Activated T-helper 2 cell treated with anti-CD3 and anti-CD28 coated beads, Interferon-gamma antibody, Interleukin-2, Interleukin-4, amounts not matched to agents 10 μg/mL and 5 μg/mL and 100 μg/mL, durations not matched to agents 14 hours and 24 hours and 36 hours (primary cell): ENCODE results near the gene LRRC74B. TPM values are rescaled to one million over a fixed set of nuclear protein-coding genes. Genes with fewer than 3 reads are reported as not detected.
"Not testable (repeated sequence)": the region's sequence is repeated elsewhere in the genome, so short reads cannot be mapped to it uniquely, and the experiment has no call there.

ENCODE experiments used
- DNase-seq: peaks from one replicate; pipeline ENCODE4 v3.0.0; 2021; ENCODE audit warnings: low spot score
- H3K27ac Mint-ChIP-seq: one replicate; pipeline ENCODE4 v1.8.0; 2021; ENCODE audit warnings: mixed read lengths
- H3K27me3 Mint-ChIP-seq: one replicate; pipeline ENCODE4 v1.8.0; 2021; ENCODE audit warnings: low read depth, mixed read lengths
- H3K36me3 Mint-ChIP-seq: one replicate; pipeline ENCODE4 v1.8.0; 2021; ENCODE audit warnings: low read depth, mixed read lengths
- H3K4me1 Mint-ChIP-seq: one replicate; pipeline ENCODE4 v1.8.0; 2021; ENCODE audit warnings: low read depth, mixed read lengths
- H3K4me3 Mint-ChIP-seq: one replicate; pipeline ENCODE4 v1.8.0; 2021; ENCODE audit warnings: low read depth, mild to moderate bottlenecking, moderate library complexity, mixed read lengths
- H3K9me3 Mint-ChIP-seq: one replicate; pipeline ENCODE4 v1.8.0; 2021; ENCODE audit warnings: mixed read lengths
- intact Hi-C: fragments of 100-400 bp; cut with micrococcal nuclease; formaldehyde crosslinking; loops from one replicate; pipeline ENCODE4 v1.15.1; 2023
- total RNA-seq: library from RNA; stranded (reverse); gene quantifications from 2 replicates; pipeline ENCODE4 v1.2.3, GENCODE V29; 2022

LRRC74B gene
- total RNA-seq, 1 donor from 2014 or later, result not detected

DNA sequence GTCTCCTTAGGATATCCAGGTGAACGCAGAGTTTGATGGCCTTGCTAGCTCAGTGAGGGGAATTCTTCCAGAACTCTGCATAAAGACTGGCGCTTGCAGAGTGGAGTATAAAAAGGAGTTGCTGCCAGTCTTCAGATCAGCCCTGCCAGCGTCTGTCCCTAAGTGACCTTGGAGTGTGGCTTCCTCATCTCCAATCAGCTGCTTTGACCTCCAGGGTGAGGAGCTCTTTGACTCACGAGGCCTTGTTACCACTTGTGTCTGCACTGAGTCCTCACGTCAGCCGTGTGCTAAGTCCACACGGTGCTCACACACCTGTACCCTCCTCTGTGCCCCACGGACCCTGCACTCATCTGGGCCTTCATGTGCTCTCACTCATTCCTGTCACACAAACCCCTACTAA is 14.6 kb downstream of the LRRC74B start:
- H3K27me3 Mint-ChIP-seq, H3K27ac Mint-ChIP-seq, DNase-seq, H3K4me3 Mint-ChIP-seq, H3K36me3 Mint-ChIP-seq, intact Hi-C loops, H3K9me3 Mint-ChIP-seq: not testable (repeated sequence)
- peaks cover 10% of the 10 kb centered on the region for H3K4me1 Mint-ChIP-seq

DNA sequence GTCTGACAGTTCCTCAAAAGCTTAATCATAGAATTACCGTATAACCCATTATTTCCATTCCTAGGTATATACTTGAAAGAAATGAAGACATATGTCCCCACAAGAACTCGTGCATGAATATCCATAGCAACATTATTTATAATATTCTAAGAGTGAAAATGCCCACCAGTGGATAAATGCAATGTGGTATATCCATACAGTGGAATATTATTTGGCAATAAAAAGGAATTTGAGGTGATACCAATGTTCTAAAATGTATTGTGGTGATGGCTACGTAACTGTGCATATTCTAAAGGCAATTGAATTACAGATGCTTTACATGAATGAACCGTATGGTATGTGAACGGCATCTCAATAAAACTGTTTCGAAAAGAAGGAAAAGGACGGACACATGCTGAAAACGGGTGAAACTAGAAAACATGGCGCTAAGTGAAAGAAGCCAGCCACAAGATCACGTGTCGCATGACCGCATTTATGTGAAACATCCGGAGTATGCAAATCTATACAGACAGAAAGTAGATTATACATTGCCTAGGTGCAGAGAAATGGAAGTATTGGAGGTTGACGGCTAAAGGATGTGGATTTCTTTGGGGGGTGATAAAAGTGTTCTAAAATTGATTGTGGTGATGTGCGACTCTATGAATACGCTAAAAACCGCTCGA is 16.0 kb downstream of the LRRC74B start:
- DNase-seq, H3K36me3 Mint-ChIP-seq, H3K9me3 Mint-ChIP-seq, H3K27ac Mint-ChIP-seq, H3K4me3 Mint-ChIP-seq, H3K27me3 Mint-ChIP-seq, H3K4me1 Mint-ChIP-seq, intact Hi-C loops: not testable (repeated sequence)

DNA sequence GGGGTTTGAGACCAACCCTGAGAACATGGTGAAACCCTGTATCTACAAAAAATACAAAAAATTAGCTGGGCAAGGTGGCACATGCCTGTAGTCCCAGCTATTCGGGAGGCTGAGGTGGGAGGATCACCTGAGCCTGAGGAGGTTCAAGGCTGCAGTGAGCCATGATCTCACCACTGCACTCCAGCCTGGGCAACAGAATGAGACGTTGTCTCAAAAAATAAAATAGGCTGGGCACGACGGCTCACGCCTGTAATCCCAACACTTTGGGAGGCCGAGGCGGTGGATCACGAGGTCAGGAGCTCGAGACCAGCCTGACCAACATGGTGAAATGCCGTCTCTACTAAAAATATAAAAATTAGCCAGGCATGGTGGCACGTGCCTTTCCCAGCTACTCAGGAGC is 18.7 kb downstream of the LRRC74B start:
- DNase-seq, H3K9me3 Mint-ChIP-seq, intact Hi-C loops, H3K4me3 Mint-ChIP-seq, H3K4me1 Mint-ChIP-seq, H3K27me3 Mint-ChIP-seq, H3K27ac Mint-ChIP-seq, H3K36me3 Mint-ChIP-seq: not testable (repeated sequence)

DNA sequence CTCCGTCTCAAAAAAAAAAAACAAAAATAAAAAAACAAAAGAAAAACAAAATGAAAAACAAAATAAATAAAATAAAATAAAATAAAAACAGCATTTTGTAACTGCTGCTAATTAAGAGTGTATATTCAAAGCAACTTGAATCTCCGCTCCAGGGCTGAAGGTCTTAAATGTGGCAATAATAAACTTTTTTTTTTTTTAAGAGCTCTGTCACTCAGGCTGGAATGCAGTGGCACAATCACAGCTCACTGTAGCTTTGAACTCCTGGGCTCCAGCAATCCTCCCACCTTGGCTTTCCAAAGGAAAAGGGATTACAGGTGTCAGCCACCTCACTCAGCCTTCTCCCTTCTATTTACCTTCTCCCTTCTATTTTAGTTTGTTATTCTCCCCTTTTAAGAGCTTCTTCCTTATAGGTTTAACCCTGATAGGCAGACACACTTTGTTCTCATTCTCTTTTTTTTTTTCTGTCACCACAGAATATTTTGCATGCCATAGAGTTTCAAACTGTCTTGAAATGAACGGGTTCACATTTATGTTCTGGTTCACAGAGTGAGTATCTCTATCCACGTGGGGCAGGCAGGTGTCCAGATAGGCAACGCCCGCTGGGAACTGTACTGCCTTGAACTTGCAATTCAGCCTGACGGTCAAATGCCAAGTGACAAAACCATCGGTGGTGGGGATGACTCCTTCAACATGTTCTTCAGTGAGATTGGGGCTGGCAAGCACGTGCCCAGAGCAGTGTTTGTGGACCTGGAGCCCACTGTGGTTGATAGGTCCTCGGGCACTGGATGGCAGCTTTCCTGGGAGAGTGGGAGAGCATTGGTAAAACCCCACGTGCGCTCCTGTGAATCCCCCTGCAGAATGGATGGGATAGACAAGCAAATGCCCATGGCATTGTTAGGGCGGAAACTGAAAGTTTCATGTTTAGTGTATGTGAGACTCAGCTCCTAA is 19.4 kb downstream of the LRRC74B start:
- no peaks in the 10 kb centered on the region for H3K36me3 Mint-ChIP-seq
- no peak overlapping the region for H3K27ac Mint-ChIP-seq
- H3K27me3 Mint-ChIP-seq, result no peaks in the 10 kb centered on the region
- intact Hi-C loops, result no loop called here
- peaks cover 4% of the 10 kb centered on the region for H3K4me1 Mint-ChIP-seq
- no peaks in the 10 kb centered on the region for H3K9me3 Mint-ChIP-seq
- no peak overlapping the region for H3K4me3 Mint-ChIP-seq
- DNase-seq, result no peak

DNA sequence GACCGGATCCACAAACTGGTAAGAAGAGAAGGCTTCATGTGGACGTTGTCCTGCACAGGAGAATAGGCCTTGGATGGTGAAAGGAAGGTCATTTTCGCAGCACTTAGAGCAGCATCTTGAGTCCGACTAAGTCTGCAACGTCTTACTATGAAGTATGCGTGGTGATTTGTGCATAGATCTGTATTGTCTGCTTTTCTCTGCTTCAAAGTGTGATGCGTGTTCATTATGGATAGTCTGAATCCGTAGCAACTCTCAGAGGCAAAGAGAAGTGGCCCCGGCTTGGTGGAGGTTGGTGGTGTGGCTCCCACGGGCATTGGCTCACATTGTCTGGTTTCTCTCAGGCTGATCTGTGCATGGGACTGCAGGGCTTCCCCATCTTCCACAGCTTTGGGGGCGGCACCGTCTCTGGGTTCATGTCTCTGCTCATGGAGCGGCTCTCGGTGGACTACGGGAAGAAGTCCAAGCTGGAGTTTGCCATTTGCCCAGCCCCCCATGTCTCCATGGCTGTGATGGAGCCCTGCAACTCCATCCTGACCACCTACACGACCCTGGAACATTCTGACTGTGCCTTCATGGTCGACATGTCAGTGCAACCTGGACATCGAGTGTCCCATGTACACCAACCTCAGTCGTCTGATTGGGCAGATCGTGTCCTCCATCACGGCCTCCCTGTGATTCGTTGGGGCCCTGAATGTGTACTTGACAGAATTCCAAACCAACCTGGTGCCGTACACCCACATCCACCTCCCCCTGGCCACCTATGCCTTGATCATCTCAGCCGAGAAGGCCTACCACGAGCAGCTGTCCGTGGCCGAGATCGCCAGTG is 21.5 kb downstream of the LRRC74B start:
- intact Hi-C loops, result no loop called here
- Mint-ChIP-seq H3K4me1 (peaks cover 4% of the 10 kb centered on the region), H3K36me3 (no peaks in the 10 kb centered on the region), H3K27ac (no peak overlapping the region), H3K27me3 (no peaks in the 10 kb centered on the region), H3K9me3 (no peaks in the 10 kb centered on the region), H3K4me3 (no peak overlapping the region)
- no peak for DNase-seq

DNA sequence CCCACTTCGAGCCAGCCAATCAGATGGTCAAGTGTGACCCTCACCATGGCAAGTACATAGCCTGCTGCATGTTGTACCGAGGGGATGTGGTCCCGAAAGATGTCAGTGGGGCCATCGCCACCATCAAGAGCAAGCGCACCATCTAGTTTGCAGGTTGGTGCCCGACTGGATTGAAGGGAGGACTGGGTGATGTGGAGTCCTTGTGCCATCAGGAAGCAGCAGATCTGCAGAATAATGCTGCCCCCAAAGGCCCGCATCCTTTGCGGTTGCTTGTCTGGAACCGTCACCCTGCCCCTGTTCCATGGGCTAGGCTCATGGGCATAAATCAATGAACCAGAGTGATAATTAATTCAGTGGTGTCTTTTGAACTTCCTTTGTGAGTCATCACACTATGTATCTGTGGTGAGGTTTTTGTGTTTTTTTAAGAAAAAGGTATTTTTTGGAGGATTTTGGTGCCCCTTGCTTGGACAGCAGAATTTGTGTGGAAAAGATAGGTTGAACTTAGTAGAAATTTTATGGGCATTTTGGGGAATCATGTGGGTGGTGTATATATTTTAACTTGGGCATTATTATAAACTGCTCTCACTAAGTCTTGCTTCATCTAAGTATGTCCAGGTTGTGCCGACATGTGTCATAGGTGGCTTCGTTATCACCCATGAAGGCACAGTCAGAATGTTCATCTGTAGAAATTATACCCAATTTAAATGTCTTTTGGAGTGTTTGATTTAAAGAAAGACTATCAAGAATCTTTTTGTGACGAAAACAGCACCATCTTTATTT is 22.3 kb downstream of the LRRC74B start:
- Mint-ChIP-seq H3K27ac (no peak overlapping the region), H3K4me1 (peaks cover 4% of the 10 kb centered on the region), H3K27me3 (no peaks in the 10 kb centered on the region), H3K36me3 (no peaks in the 10 kb centered on the region), H3K9me3 (no peaks in the 10 kb centered on the region), H3K4me3 (no peak overlapping the region)
- intact Hi-C loops, result no loop called here
- DNase-seq, result no peak

DNA sequence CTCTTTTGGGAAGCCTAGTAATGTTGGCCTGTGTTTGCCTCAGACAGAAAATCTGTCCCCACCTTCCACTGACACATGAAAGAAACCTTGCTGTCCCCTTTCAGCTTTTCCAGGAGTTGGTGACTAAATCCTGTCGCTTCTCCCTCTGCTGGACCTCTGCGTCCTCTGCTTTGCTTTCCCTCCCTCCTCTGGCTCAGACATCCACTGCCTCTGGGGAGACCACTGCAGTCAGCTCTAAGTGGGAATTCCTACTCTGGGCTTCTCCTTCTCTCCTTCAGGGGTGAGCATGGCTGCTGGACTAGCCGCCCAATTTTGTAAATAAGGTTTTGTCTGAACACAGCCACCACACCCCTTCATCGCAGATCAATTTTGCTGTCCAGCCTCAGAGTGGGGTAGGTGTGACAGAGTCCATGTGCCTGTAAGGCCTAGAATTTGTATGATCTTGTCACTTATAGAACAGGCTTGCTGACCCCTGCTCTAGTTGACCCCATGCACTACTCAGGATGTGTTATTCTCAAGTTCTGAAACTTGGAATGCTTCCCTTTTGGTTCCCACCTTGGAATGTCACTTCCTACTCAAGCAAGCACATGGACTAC is 23.0 kb downstream of the LRRC74B start:
- H3K27me3 Mint-ChIP-seq, result no peaks in the 10 kb centered on the region
- H3K4me1 Mint-ChIP-seq, result peaks cover 4% of the 10 kb centered on the region
- no peak overlapping the region for H3K4me3 Mint-ChIP-seq
- no peak overlapping the region for H3K27ac Mint-ChIP-seq
- intact Hi-C loops, result no loop called here
- H3K36me3 Mint-ChIP-seq, result no peaks in the 10 kb centered on the region
- no peaks in the 10 kb centered on the region for H3K9me3 Mint-ChIP-seq
- no peak for DNase-seq

DNA sequence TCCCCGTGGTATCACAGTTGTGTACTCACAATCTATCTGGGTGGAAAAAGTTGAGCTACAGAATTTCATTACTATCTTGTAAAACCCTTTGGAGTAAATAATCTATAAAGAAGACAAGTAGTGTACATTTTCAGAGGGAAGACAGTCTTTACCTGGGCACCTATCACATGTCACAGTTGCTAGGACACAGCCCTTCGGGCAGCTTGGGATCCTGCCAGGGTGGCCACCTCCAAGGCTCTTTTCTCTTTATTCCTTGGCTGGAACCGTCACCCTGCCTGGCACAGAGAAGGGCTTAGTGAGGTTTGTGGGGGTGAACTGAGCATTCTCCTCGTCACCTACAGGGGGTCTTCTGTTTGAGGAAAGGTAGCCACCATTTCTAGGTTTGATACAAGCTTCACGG is 23.6 kb downstream of the LRRC74B start:
- H3K27me3 Mint-ChIP-seq, result no peaks in the 10 kb centered on the region
- no peak overlapping the region for H3K4me3 Mint-ChIP-seq
- H3K9me3 Mint-ChIP-seq, result no peaks in the 10 kb centered on the region
- no peak for DNase-seq
- H3K27ac Mint-ChIP-seq, result no peak overlapping the region
- intact Hi-C loops, result no loop called here
- no peaks in the 10 kb centered on the region for H3K36me3 Mint-ChIP-seq
- peaks cover 4% of the 10 kb centered on the region for H3K4me1 Mint-ChIP-seq

DNA sequence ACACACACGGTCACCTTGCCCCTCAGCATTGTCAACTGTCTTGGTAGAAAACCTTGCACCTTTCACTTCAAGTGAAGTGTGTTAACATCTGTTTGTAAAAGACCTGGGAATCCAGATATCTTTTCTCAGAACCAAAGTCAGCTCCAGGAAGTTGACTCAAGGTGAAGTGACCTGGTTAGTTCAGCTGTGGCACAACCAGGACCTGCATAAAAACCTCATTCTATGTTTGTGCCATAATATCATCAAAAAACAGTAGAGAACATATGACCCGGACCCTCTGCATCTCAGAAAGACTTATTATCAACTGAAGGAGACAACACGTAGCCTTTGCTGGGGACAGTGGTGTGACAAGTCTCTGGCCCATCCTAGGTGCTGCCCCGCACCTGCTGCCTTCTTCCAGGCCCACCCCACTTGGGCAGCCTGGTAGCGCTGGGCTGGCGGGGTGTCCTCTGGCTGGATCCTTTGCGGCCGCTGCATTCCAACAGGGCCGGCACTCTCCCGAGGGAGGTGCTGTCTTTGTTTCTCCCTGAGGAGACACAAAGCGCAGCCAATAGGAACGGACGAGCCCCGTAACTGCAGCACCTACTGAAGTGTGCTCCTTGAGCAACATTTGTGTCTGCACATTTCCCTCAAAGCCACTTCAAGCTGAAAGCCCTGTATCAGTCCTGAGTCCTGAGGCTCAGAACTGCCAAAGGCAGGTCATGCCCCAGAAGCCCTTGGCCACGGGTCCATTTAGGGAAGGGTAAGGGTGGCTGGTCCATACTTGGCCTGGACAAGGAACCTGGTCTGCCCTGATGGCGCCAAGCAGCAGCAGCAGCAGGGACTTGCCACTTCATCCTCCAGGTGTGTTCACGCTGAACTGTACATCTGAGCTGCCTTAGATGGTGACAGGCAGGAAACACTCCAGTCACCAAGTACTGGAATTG is 25.2 kb downstream of the LRRC74B start:
- DNase-seq, result no peak
- Mint-ChIP-seq H3K36me3 (no peaks in the 10 kb centered on the region), H3K4me1 (peaks cover 4% of the 10 kb centered on the region), H3K27ac (no peak overlapping the region), H3K27me3 (no peaks in the 10 kb centered on the region), H3K9me3 (no peaks in the 10 kb centered on the region), H3K4me3 (no peak overlapping the region)
- intact Hi-C loops, result no loop called here

DNA sequence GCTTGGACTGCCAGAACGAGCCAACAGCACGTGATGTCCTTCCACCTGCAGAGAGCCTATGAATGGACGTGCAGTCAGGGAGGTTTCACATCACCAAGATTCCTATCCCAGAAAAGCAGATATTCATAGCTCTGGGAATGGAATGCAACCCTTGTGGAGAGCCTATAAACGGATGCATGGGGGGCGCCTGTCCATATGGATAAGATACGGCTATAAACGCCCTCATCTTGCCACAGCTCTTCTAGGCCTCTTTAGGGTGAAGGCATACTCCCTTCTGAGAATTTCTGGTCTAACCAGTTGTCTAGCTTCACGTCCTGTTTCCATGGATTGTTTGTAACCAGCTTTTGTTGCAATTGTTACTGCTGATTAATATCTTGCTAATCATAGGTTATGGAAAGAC is 26.1 kb downstream of the LRRC74B start:
- intact Hi-C loops, H3K4me1 Mint-ChIP-seq, H3K4me3 Mint-ChIP-seq, H3K27me3 Mint-ChIP-seq, H3K9me3 Mint-ChIP-seq, DNase-seq, H3K36me3 Mint-ChIP-seq, H3K27ac Mint-ChIP-seq: not testable (repeated sequence)

DNA sequence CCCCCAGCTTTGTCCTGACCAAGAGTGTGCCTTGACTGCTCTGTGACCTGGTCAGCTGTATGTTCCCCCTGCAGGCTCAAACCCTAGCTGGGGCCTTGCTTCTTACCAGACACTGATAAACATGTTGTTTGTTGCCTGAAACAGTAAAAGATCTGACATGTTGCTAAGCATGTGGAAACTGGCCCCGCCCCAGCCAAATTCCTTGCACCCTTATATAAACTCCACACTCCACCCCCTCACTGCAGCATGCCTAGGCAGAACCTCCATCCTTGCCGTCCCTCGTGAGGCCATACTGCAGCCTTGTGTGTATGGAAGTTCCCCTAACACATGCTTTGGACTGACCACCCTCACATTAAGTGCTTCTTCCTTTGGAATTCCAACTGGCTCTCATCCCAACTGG is 27.3 kb downstream of the LRRC74B start:
- Mint-ChIP-seq H3K27me3 (no peaks in the 10 kb centered on the region), H3K4me3 (no peak overlapping the region), H3K9me3 (no peaks in the 10 kb centered on the region), H3K27ac (no peak overlapping the region), H3K4me1 (peaks cover 4% of the 10 kb centered on the region), H3K36me3 (no peaks in the 10 kb centered on the region)
- no peak for DNase-seq
- intact Hi-C loops, result no loop called here
